HG03571 (cell line): ENCODE measurements around the gene ARAP1.

Experiments used
- ATAC-seq: cut with Tn5 transposase; IDR thresholded peaks from one replicate; pipeline ENCODE4 v1.9.1; 2021; ENCODE audit not compliant: unreplicated experiment

ARAP1 gene

GRCh38 chr11:72764503-72764902 lies 12.3 kb upstream of the ARAP1 start:
- no peak for ATAC-seq

DNA sequence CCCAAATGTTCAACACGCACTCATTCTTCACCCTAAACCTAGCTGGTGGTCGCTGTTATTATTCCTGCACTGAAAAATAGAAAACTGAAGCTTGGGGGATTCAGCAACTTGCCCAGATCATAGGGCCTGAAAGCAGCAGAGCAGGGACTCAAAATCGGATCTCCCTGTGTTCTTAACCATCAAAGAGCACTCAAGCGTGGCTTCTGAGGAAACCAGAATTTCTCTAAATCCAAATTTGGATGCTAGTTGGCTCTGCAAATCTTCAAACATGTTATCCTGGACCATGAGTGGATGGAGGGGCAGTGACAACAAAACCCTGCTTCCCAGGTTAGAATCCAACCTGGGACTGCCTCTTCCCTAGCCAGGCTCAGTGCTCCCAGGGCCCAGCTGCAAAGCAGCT lies 11.6 kb upstream of the ARAP1 start:
- ATAC-seq: no peak

- ATAC-seq: peak; percentile 62
Measured at GRCh38 chr11:72762641-72763304, 10.6 kb upstream of the ARAP1 start.

GRCh38 chr11:72760539-72761405 lies 8.6 kb upstream of the ARAP1 start:
- no peak for ATAC-seq

DNA sequence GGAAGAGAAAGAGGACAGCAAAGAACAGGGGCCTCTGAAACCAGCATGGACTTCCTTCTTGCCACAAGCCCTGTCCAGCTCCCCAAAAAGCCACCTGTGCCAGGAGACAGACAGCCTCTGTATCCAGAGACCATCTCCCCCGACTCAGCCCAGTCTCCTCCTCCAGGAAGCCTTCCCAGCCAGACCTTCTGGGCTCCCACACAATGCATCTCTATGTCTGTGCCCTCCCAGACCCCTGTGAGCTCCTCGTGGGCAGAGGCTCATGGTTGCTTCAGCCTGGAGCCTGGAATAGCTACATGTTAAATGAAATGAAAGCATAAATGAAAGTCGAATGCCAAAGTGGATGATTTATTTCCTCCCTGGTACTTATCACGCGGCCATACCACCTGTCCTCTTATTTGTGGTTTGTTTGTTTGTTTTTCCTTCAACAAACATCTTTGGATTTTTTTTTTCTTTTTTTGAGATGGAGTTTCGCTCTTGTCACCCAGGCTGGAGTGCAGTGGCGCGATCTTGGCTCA lies 7.3 kb upstream of the ARAP1 start:
- no peak for ATAC-seq

GRCh38 chr11:72758690-72759389 lies 6.6 kb upstream of the ARAP1 start:
- no peak for ATAC-seq

- ATAC-seq: no peak
Measured at GRCh38 chr11:72758304-72758689, 6.1 kb upstream of the ARAP1 start.

GRCh38 chr11:72755713-72756285 lies 3.6 kb upstream of the ARAP1 start:
- ATAC-seq: no peak

- no peak for ATAC-seq
Measured at GRCh38 chr11:72754544-72755155, 2.4 kb upstream of the ARAP1 start.

DNA sequence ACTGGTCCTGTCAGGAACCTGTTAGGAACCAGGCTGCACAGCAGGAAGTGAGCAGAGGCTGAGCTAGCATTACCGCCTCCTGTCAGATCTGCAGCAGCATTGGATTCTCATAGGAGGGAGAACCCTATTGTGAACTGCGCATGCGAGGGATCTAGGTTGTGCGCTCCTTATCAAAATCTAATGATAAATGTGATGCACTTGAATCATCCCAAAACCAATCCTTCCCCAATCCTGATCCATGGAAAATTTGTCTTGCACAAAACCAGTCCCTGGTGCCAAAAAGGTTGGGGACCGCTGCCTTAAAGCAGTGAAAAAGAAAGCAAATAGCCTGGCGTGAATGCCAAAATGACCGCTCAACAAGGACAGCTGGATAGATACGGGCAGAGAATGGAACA lies 1.9 kb upstream of the ARAP1 start:
- ATAC-seq: no peak

- no peak for ATAC-seq
Measured at GRCh38 chr11:72753341-72754148, 1.3 kb upstream of the ARAP1 start.

- ATAC-seq: no peak
Measured at GRCh38 chr11:72751116-72752087, 806 bp downstream of the ARAP1 start.

GRCh38 chr11:72750556-72751115 lies 1.6 kb downstream of the ARAP1 start:
- no peak for ATAC-seq

DNA sequence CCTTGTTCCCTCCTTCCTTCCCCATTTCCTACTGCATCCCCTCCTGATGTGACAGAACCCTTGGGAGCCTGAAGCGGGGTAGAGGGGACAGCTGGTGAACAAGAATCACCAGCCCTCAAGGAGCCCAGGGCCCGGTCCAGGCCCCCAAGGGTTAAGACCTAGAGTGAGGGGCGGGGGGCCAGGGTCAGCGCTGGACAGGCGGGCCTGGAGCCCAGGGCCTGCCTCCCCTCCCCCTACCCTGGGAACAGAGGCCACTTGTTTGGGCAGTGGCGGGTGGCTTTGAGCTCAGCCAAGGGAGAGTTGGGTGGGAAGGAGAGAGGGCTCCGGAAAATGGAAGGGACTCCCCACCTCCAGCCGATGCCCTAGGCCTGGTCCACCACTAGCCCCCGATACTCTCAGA lies 2.1 kb downstream of the ARAP1 start:
- no peak for ATAC-seq

GRCh38 chr11:72747289-72747855 lies 4.8 kb downstream of the ARAP1 start:
- ATAC-seq: no peak

DNA sequence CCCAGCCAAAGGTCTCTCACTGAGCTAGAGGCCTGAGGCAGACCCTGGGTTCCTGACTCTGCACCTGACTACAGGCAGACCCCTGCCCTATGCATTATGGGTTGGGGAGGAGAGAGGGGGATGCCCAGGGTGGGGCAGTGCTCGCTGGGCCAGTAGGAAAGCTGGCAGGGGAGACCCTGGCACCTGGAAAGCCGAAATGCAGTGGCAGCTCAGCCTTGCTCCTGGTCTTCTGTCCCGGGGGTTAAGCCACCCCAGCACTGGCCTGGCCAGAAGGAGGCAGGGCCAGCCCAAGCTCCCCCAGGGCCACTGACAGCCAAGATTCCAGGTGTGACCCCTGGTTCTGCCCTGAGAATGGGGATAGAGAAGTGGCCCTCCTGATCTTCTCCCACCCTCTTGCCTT lies 5.4 kb downstream of the ARAP1 start:
- ATAC-seq: no peak

DNA sequence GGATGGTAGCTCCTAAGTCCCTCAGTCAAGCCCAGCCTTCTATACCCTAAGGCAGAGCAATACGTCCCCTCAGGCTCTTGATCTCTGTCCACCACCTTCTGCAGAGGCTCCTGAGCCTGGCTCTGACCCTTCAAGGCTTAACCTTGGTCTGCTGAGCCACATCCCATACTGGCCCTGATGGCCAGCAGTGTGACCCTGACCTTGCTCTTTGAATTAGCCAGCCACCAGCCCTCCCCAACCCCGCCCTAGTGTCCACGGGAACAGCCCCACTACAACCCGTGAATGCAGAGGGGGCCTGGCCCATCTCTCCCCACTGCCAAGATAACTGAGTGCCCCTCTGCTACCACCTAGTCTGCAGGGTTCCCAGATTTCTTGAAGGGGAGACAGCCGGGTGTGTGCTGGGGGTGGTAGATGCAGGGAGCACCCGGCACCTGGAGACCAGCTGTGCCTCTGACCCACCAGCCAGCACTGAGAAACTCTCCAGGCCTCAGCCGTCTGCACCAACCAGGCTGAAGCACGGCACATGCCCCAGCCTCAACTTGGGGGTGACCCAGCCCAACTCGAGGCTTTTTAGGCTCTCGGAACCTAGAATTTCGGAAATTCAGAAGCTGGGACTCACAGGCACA lies 6.2 kb downstream of the ARAP1 start:
- no peak for ATAC-seq

- no peak for ATAC-seq
Measured at GRCh38 chr11:72745511-72745910, 6.7 kb downstream of the ARAP1 start.
